Stimulated activated naive CD4-positive, alpha-beta T cell treated with Interleukin-2 at 50 U/mL for 16 hours (primary cell): Measurements from ENCODE around the gene CACNA2D1.
"Not testable (repeated sequence)": the region's sequence is repeated elsewhere in the genome, so short reads cannot be mapped to it uniquely, and the experiment has no call there.

Experiments
- DNase-seq: peaks from one replicate; lab custom pipeline; 2025; lab: John Stamatoyannopoulos, UW

The CACNA2D1 gene

GRCh38 chr7:82167558-82168314, 275.8 kb downstream of the CACNA2D1 start:
- DNase-seq, result no peak

GRCh38 chr7:82166260-82167015, 277.1 kb downstream of the CACNA2D1 start:
- no peak for DNase-seq

GRCh38 chr7:82164813-82165212, 278.8 kb downstream of the CACNA2D1 start:
- DNase-seq, result no peak

- DNase-seq, result no peak
These were observed 279.2 kb downstream of the CACNA2D1 start for GRCh38 chr7:82164410-82164809.

GRCh38 chr7:82163586-82163985, 280.0 kb downstream of the CACNA2D1 start:
- DNase-seq, result no peak

- no peak for DNase-seq
These were observed 281.3 kb downstream of the CACNA2D1 start for GRCh38 chr7:82162289-82162688.

- no peak for DNase-seq
These were observed 285.2 kb downstream of the CACNA2D1 start for GRCh38 chr7:82158327-82158726.

GRCh38 chr7:82156893-82157292, 286.7 kb downstream of the CACNA2D1 start:
- DNase-seq, result no peak

GRCh38 chr7:82156168-82156567, 287.4 kb downstream of the CACNA2D1 start:
- DNase-seq, result no peak

- no peak for DNase-seq
These were observed 288.8 kb downstream of the CACNA2D1 start for GRCh38 chr7:82154728-82155127.

- no peak for DNase-seq
These were observed 289.8 kb downstream of the CACNA2D1 start for GRCh38 chr7:82153776-82154175.

GRCh38 chr7:82152858-82153257, 290.7 kb downstream of the CACNA2D1 start:
- DNase-seq, result no peak

- DNase-seq, result no peak
These were observed 297.1 kb downstream of the CACNA2D1 start for GRCh38 chr7:82146491-82146890.

GRCh38 chr7:82142263-82142864, 301.2 kb downstream of the CACNA2D1 start:
- DNase-seq, result no peak

GRCh38 chr7:82141427-82141826, 302.1 kb downstream of the CACNA2D1 start:
- no peak for DNase-seq

- not testable (repeated sequence) for DNase-seq
These were observed 303.0 kb downstream of the CACNA2D1 start for GRCh38 chr7:82140608-82141007.

- DNase-seq, result no peak
These were observed 312.4 kb downstream of the CACNA2D1 start for GRCh38 chr7:82131215-82131614.

GRCh38 chr7:82129091-82129490, 314.5 kb downstream of the CACNA2D1 start:
- DNase-seq, result no peak

- DNase-seq, result no peak
These were observed 315.0 kb downstream of the CACNA2D1 start for GRCh38 chr7:82128546-82128945.

- no peak for DNase-seq
These were observed 317.0 kb downstream of the CACNA2D1 start for GRCh38 chr7:82126576-82126975.

GRCh38 chr7:82124445-82124844, 319.1 kb downstream of the CACNA2D1 start:
- DNase-seq, result no peak

GRCh38 chr7:82122275-82122674, 321.3 kb downstream of the CACNA2D1 start:
- DNase-seq, result no peak

- no peak for DNase-seq
These were observed 329.3 kb downstream of the CACNA2D1 start for GRCh38 chr7:82114237-82114636.
